NCI-H1436 treated with DMSO at 0.1 percent for 48 hours (cell line): ENCODE results near the gene FLT4.

ENCODE experiments used
- DNase-seq: peaks from one replicate; lab custom pipeline; 2025; lab: John Stamatoyannopoulos, UW

FLT4 gene

DNA sequence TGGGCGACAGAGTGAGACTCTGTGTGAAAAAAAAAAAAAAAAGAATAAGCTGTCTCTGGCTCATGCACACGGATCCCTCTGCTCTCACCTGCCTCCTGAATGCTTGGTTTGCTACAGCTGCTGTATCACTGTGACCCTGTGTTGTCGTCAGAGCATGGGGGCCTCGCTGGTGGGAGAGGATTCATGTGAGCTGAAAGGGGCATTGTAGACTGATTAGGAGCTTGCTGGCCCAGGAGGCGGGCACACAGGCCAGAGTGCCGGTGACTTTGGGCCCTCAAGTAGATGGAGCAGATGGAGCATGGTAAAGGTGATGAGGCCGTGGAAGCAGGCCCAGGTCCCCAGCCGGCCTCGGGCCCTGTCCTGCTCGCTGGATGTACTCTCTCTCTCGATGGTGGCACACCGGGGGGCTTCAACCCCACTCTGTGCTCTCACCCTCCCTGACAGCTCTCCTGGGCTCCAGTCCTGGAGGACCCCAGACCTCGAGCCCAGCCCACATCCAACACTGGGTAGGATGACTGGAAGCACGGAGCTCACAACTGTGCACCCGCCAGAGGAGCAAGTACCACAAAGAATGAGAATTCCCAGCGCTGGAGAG, 7.1 kb downstream of the FLT4 start:
- DNase-seq: no peak

DNA sequence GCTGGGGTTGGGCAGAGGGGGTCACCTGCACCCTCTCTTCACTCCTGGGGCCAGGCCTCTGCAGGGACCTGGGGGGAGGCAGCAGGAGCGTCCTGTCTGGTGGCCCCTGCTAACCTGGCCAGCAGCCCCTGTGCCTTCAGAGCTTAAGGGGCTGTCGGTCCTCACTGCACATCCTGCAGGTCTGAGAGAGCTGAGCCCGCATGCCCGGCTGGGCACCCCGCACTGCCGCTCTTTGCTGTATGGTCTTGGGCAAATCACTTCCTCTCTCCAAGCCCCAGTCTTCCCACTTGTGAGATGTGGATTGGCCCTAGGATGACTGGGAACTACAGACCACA, 7.9 kb downstream of the FLT4 start:
- no peak for DNase-seq

DNA sequence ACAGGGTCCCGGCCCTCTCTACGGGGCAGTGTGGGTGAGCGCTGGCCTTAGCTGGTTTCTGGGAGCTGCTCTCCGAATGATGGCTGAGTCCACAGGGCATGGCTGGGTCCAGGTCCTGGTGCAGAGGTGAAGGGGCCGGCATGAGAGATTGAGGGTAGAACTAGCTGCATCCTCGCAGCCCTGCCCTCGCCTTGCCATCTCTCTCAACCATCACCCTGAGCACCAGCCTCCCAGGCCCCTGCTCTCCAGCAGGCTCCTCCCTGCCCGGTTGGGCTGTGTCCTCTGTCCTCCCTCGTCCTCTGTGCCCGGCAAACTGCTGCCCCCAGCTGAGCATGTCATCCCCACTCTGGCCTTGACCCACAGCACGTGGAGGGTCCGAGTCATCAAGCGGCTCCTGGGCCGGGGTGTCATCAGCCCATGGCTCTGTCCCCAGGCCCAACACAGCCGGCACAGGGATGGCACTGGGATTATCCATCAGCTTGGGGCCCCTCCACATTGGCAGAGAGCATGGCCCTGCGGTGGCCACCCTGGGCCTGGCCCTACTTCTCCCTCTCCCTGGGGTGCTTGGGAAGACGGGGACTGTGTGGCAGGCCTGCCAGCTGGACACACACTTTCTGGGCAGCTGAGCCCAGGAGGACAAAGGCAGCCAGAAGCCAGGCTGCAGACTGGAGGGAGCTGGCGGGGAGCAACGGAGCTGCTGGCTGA, 8.4 kb downstream of the FLT4 start:
- no peak for DNase-seq

DNA sequence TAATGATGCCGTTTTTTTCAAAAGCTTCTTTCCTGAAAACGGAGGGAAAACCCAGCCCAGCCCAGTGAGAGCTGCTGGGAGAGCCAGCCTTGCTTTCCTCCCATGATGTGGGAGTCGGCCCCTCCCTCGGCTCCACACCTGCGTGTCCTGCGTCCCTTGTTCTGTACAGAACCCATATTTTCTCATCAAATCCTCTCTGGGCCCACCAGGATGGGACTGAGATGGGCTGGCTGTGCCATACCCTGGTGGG, 8.9 kb downstream of the FLT4 start:
- DNase-seq: no peak

DNA sequence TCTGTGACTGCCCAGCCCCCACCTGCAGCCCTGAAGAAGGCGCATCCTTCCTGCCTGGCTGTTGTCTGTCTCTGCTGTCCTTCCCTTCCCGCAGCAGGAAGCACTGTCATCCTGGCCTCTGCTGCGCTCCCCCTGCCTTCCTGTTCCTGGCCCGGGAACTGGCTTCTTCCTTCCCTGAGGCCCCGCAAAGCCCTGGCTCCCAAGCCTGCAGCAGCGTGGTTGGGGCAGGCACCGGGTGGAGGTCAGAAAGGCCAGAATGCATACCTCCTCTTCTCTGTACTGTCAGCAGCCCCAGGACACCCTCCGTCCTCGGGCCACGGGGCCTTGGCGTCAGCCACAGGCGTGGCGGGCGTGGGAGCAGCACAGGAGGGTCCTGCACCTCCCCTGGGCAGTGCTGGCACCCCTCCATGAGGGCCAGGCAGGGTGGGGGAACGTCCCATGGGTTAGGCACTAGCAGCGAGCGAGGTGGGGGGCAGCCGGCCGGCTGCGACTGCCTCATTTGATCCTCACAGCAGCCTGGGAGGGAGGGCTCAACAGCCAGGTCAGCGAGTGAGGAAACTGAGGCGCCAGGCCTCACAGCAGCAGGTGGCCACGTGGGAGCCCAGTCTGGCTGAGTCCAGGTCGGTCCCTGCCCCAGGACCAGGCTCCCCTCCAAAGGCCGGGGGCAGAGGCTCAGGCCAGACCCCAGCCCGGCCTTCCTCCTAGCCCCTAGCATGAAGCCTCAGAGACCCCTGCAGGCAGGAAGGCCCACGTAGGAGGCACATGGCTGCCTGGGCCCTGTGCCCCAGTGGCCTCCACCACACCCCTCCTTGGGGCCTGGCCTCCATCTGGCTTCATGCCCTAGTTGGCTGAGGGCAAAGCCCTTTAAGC, 9.4 kb downstream of the FLT4 start:
- DNase-seq: no peak

DNA sequence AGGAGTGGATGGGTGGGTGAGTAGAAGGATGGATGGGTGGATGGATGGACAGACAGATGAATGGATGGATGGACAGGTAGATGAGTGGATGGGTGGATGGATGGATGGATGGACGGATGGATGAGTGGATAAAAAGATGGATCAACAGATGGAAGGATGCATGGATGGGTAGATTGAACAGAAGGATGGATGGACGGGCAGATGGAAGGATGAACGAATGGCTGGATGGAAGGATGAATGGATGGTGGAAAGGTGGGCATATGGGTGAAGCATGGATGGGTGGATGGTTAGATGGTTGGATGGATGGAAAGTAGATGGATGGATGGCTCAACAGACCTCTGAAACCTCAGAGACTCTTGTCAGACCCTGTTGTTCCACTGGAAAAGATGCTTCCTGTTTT, 10.1 kb downstream of the FLT4 start:
- no peak for DNase-seq

DNA sequence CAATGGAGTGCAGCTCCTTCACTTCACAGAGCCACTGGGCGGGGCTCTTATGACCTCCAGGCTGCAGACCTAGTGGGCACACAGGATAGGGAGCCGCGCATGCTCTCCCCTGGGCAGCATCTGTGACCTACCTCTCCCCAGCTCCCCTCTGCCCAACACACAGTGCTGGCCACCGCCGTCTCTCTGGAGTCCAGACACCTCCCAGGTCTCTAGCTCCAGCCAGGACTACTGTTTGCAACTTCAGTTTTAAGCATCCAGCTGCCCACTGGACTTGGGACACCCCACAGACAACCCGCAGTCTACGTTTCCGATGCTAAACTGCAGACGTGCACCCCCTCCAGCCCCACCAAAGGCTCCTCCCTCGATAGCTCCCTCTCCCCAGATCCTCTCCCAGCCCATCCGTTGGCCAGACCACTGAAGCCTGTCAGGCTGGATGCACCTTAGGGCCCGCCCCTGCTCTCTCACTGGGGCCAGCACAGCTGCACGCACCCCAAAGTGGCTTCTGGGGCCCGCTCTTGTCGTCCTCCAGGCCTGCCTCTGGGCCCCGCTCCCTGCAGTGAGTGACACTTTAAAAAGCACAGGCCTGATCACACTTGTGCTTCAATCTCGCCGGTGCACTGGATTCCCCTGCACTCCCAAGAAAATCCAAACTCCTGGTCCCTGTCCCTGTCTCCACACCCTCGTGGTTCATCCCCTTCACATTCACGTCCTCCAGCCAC, 11.3 kb downstream of the FLT4 start:
- DNase-seq: no peak

DNA sequence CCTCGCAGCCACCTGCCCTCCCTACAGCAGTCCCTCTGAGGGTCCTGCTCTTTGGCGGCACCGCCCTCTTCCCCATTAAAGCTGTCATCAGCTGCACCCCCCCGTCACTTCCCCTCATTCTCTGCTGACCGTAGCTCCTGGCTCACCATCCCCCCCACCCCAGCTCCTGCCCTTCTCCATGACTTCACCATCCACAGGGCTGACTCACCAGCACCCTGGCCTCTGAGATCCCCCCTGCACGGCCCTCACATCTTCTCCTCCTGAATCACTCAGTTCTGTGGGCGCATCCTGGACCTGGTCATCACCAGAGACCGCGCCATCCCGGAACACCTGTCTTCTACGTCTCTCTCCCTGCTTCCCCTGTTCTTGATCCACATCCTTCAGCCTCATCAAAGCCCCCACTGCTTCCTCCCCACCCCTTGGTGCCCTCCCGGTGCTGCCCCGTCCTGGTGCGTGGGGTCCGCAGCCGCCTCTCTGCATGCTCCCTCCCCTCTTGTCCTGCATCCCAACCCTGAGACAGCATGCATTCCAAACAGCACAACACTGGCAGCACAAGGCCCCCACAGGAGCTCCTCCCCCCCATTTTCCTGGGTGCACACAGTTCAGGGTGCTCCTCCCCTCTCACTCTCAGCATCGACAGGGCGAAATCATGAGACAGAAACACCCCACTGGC, 12.9 kb downstream of the FLT4 start:
- DNase-seq: no peak

DNA sequence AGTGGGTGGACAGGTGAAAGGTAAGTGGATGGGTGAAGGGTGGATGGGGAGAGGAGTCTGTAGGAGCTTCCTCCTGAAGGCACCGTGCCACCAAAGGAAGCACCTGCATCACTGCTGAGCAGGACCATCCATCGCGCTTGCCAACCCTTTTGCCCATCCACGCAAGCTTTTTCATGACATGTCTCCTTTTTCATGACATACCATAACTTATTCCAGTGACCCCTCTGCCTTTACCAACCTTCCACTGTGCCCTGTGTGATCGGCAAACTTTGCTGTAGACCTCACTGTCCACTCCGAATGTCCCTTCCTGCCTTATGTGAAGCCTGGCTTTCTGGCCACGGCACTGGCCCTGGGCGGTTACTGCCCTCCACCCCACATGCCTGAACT, 13.4 kb downstream of the FLT4 start:
- no peak for DNase-seq

DNA sequence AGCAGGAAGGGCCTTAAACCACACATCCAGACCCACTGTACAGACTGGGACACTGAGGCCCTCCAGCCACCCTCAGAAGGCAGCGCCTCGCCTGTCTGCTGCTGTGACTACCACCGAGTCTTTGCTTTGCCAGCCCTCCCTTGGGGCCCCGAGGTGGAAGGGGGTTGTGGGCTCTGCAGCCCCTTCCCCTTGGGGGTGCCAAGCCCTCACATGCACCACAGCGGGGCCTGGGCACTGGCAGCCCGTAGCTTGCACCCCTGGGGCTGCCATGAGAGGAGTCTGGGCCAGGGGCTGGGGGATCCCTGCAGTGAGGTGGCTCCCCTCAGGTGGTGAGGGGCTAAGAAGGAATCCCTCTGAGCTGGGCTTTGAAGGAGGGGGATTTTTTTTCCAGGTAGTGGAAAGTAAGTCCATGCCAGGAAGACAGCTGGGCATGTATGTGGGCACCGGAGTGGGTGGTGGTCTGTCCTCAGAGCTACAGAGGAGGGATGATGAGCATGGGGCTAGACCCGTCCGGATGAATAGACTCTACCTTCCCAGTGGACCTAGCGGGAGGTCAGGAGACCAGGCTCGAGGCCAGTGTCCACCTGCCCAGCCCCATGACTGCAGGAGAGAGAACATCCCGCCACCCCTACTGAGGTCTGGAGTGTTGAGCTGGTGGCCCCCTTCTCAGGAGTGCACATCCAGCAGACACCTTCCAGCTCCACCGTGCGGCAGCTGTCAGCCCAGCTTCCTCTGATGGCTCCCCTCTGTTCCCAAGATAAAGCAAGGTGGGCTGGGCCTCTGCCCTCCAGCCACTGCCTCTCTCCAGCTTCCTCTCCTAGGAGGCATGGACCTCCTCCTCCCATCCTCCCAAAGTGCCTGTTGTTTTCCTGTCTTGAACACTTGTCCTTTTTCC, 15.9 kb downstream of the FLT4 start:
- no peak for DNase-seq

DNA sequence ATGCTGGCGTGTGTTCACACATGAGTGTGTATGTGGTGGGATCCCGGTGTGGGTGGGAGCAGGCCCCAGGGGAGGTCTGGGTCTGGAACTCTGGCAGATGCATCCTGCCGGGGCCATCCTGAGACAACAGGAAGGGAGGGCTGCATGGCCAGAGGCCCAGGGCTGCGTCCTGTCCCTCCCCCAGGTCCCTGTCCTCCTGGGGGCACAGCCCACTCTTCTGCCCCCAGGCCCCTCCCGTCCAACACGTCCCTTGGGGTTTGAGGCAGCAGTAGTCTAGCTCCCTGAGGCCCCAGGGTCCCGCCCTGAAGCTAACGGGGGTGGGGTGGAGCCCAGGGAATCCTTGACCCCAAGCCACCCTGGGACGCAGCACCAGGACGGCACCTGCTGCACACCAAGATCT, 16.6 kb downstream of the FLT4 start:
- no peak for DNase-seq

DNA sequence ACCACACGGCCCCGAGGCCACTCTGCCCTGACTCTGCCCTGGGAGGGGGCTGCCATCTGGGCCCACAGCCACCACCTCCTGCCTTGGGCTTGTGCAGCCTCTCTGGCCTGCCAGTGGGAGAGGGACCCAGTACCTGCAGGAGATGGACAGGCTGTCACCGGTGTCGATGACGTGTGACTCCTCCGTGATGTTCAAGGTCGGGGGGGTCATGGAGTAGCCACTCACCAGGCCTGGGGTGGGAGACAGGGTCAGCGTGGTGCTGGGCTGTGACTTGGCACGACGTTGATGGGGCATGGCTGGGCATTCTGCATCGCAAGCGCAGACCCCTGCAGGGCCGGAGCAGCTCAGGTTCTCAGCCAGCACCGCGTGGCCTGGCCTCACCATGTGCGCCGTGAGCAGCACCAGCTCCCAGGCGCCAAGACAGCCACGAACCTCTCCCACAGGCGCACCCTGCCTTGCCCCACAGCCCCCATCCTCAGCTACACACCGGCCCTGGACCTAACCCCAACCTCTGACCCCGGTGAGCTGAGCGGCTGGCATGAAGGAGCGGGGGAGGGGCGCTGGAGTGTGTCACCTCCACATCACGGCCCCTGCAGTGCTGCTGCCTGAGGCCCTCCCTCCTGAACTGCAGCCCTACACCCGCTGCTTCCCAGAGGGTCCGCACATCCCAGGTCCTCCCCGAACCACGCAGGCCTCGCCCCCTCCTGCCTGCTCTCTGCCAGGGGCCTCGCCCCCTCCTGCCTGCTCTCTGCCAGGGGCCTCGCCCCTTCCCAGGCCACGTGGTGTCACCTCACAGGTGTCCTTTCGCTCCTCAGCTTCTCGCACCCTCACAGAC, 17.6 kb downstream of the FLT4 start:
- DNase-seq: no peak

DNA sequence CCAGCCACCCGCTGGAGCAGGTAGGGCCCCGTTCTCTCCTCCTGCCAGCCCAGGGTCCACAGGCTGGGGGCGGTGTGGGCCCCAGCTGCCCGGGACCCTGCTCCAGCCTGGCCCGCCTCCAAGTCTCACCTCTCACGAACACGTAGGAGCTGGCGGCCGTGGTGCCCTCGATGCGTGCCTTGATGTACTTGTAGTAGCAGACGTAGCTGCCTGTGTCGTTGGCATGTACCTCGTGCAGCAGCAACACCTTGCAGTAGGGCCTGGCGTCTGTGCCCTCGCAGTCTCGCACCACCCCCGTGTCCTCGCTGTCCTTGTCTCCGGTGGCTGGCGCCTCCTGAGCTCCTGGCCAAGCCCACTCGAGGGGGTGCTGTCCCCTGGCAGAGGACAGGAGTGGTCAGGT, 19.0 kb downstream of the FLT4 start:
- no peak for DNase-seq

DNA sequence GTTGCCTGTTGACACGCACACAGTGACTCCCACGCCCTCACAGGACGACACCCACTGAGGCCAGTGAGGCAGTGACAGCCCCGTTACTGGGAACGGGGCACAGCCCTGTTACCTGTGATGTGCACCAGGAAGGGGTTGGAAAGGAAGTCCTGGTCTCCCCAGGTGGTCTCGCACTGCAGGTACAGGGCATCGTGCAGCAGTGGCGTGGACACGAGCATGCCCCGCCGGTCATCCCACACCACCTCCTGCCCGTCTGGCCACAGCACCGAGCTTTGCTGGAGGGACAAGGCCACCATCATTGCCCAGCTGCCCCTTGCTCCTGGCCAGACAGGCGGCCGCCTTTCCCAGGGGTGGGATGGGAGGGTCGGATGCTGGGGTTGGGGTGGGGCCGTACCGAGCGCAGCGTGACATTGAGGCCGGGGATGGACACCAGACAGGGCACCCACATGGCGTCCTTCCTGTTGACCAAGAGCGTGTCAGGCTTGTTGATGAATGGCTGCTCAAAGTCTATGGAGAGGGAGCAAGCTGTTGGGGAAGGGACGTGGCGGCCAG, 19.5 kb downstream of the FLT4 start:
- no peak for DNase-seq

DNA sequence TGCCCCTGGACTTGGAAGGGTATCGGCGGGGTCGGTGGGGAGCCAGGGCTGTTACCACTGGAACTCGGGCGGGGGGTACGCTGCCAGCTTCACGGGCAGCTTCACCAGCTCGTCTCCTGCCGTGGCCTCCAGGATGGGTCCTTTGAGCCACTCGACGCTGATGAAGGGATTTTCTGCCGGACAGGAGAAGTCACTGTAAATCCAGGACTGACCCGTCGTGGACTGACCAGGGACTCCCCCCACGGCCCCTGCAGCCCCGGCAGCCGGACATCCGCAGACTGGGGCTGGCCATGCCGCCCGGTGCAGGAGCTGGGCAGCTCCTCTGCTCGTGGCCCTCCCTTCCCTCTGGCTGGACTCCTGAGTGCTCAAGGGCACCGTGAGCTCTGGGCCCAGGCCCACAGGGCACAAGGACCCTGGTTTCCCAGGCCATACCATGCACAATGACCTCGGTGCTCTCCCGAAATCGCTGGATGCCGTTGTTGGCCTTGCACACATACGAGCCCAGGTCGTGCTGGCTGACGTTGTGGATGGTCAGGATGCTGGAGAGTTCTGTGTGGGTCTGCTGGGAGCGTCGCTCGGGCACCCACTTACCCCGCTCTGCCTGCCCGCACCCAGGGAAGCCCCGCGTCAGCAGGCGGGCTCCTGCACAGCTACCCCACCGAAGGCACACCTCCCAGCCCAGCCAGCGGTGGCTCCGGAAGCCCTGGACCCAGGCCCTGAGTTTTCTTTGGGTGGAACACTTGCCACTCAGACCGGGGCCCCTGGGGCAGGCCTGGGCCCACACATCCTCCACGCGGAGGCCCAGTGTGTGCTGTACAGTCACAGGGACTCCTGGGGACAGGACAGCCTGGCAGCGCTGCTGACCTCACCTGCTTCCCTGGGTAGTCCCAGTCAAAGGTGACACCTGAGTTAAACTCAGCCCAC, 20.3 kb downstream of the FLT4 start:
- no peak for DNase-seq

DNA sequence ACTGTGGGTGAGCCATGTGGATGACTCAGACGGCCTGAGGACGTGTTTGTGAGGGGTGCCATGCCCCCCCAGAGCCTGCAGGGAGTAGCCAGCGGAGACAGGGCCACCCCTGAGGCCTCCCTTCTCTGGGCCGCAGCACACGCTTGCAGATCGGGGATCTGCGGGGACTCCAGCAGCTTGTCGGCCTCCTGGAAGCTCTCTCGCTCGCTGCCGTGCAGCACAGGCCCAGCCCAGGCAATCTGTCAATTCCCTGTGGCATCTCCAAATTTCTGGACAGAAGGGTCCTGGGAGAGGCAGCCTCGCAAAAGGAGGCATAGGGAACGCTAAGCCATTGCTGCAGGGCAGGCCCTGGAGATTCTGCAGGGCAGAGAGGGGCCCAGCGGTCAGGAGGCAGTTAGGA, 21.2 kb downstream of the FLT4 start:
- no peak for DNase-seq

DNA sequence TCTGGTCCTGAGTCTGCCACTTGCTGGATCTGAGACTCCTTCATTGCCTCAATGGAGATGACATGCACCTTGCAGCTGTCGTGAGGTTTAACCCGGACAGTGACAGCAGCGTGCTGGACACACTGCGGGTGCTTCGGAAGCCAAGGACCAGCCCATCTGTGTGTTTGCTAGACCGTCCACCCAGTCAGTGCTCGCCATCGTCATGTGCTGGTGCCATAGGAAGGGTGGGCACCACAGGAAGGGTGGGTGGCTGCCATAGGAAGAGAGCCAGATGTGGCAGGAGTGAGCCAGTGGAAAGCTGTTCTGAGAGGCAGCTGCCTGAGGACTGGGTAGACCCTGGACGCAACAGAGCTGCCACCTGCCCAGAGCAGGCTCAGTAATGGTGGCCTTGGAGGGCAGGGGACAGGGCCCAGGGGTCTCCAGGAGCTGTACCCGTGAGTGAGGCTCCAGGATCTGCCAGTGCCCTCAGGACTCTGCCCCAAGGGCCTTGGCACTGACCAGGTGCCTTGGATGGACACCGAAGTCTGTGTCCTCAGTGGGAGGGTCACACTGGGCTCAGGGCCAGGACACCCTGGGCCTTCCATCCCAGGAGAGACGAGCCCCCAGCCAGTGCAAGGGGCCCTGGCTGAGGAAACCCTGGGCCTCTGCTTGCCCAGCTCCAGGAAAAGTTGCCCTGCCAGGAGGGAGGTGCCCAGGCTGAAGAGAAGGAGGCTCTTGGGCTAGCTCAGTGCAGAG, 21.8 kb downstream of the FLT4 start:
- no peak for DNase-seq

DNA sequence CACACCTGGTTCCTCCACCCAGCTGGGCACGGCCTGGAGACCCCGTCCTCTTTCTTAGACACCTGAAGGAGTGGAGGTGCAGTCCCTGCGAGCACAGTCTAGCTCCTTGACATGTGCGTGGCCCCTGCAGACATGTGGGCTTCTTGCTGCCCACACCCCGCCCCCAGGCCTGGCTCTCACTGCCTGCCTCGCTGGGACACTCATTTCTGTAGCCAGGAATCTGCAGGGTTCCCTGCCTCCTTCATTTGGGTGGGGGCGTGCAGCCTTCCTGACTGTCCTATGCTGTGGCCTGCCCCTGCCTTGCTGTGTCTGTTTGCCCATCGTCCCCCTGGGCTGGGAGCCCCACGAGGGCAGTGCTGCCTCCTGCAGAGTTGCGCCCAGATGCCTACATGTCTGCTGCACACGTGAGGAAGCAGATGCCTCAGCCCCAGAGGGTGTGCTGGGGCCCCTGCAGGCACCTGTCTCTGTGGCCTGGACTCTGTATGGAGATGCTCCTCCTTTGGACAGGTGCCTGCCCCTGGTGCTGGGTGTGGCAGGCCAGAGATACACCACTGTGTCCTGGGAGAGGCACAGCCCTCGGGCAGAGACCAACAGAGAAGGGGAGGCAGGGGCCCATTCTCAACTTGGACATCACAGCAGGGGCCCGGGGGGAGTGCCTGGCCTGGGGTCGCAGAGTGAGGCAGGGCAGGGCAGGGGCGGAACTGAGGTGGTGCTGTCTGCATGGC, 22.6 kb downstream of the FLT4 start:
- DNase-seq: no peak
